Mesenteric fat pad (tissue), 1 donor: ENCODE measurements around the gene TOX3. TPM values are rescaled to one million over a fixed set of nuclear protein-coding genes. Genes with fewer than 3 reads are reported as not detected.

Source experiments
- DNase-seq: peaks from one replicate; pipeline ENCODE4 v3.0.0-alpha.2; 2020; ENCODE audit warnings: low spot score
- total RNA-seq: library from RNA; stranded (reverse); fragmentation: NEBNext Ultra II Directional; extraction: Animal tissue kit (Norgen Biotek cat#: 25700); gene quantifications from one replicate; pipeline ENCODE4 v1.2.1, GENCODE V29; 2021
- donor health status: DM: yes; HTN: yes; CAD: no.

The TOX3 gene
- total RNA-seq, 1 donor from 2014 or later, result not detected

- no peak for DNase-seq
Observed at GRCh38 chr16:52567193-52567592, 20.2 kb upstream of the TOX3 start.

GRCh38 chr16:52563767-52564611 lies 17.0 kb upstream of the TOX3 start:
- DNase-seq, result no peak

- DNase-seq, result no peak
Observed at GRCh38 chr16:52562770-52563169, 15.8 kb upstream of the TOX3 start.

GRCh38 chr16:52561910-52562741 lies 15.2 kb upstream of the TOX3 start:
- DNase-seq, result no peak

GRCh38 chr16:52558448-52558847 lies 11.5 kb upstream of the TOX3 start:
- DNase-seq, result no peak

GRCh38 chr16:52557236-52557635 lies 10.3 kb upstream of the TOX3 start:
- DNase-seq, result no peak

- DNase-seq, result no peak
Observed at GRCh38 chr16:52556083-52556482, 9.1 kb upstream of the TOX3 start.

GRCh38 chr16:52555572-52555971 lies 8.6 kb upstream of the TOX3 start:
- no peak for DNase-seq

GRCh38 chr16:52554334-52554733 lies 7.4 kb upstream of the TOX3 start:
- DNase-seq, result no peak

- DNase-seq, result no peak
Observed at GRCh38 chr16:52553322-52553721, 6.4 kb upstream of the TOX3 start.

- no peak for DNase-seq
Observed at GRCh38 chr16:52552643-52553042, 5.7 kb upstream of the TOX3 start.

- no peak for DNase-seq
Observed at GRCh38 chr16:52549011-52549692, 2.2 kb upstream of the TOX3 start.

- DNase-seq, result no peak
Observed at GRCh38 chr16:52548261-52549010, 1.5 kb upstream of the TOX3 start.

- no peak for DNase-seq
Observed at GRCh38 chr16:52547834-52548215, 882 bp upstream of the TOX3 start.

- DNase-seq, result no peak
Observed at GRCh38 chr16:52546291-52547003, 496 bp downstream of the TOX3 start.

- no peak for DNase-seq
Observed at GRCh38 chr16:52545898-52546266, 1.1 kb downstream of the TOX3 start.

GRCh38 chr16:52545222-52545897 lies 1.6 kb downstream of the TOX3 start:
- no peak for DNase-seq

GRCh38 chr16:52544703-52545102 lies 2.2 kb downstream of the TOX3 start:
- DNase-seq, result no peak

- no peak for DNase-seq
Observed at GRCh38 chr16:52543654-52544053, 3.3 kb downstream of the TOX3 start.

- DNase-seq, result no peak
Observed at GRCh38 chr16:52540910-52541309, 6.0 kb downstream of the TOX3 start.
